ENCODE data around the gene ARHGDIG. TPM values are rescaled to one million over a fixed set of nuclear protein-coding genes. Genes with fewer than 3 reads are reported as not detected.

ARHGDIG gene
- polyA plus RNA-seq, 3 donors, result not detected

DNA sequence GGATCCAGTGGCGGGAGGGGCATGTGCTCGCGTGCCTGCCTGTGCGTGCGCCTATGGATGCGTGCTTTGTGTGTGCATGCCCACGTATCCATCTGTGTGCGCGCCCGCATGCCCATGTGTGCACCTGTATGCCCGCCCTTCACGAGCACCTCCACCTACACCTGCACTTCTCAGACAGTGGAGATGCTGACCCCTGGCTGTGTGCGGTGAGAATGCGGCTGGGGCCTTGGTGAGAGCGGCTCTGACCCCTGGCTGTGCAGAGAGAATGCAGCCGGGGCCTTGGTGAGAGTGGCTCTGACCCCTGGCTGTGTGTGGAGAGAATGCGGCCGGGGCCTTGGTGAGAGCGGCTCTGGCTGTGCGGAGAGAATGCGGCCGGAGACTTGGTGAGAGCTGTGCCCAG is 38.2 kb downstream of the ARHGDIG start:
- peak overlapping the region in 1 of 7 donors; percentile 15 for H3K27ac Mint-ChIP-seq
- peaks cover 6% of the 10 kb centered on the region for H3K4me1 Mint-ChIP-seq
- H4K20me1 ChIP-seq (ENCODE audit: insufficient read depth, low read length), result peaks cover 73% of the 10 kb centered on the region
- H3K9ac ChIP-seq (ENCODE audit: insufficient read depth, low read length, poor library complexity, severe bottlenecking), result no peak overlapping the region
- 95% methylated on average over 21 of the region's 22 CpGs for WGBS (ENCODE audit: insufficient coverage)
- no peaks in the 10 kb centered on the region for H3K27me3 Mint-ChIP-seq (ENCODE audit: low read depth in 3 of 3)
- TF ChIP-seq, protein P1, sequence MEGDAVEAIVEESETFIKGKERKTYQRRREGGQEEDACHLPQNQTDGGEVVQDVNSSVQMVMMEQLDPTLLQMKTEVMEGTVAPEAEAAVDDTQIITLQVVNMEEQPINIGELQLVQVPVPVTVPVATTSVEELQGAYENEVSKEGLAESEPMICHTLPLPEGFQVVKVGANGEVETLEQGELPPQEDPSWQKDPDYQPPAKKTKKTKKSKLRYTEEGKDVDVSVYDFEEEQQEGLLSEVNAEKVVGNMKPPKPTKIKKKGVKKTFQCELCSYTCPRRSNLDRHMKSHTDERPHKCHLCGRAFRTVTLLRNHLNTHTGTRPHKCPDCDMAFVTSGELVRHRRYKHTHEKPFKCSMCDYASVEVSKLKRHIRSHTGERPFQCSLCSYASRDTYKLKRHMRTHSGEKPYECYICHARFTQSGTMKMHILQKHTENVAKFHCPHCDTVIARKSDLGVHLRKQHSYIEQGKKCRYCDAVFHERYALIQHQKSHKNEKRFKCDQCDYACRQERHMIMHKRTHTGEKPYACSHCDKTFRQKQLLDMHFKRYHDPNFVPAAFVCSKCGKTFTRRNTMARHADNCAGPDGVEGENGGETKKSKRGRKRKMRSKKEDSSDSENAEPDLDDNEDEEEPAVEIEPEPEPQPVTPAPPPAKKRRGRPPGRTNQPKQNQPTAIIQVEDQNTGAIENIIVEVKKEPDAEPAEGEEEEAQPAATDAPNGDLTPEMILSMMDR (IDR thresholded peaks at IDR 0.05), result no peak
- intact Hi-C loops (cut with micrococcal nuclease), result no loop called here
- H3K27me3 ChIP-seq (ENCODE audit: control insufficient read depth in 2 of 2, insufficient read depth in 2 of 2, low read length in 2 of 2), result no peaks in the 10 kb centered on the region
- H3K9me3 Mint-ChIP-seq, result no peaks in the 10 kb centered on the region
- no peak overlapping the region for H3K27ac ChIP-seq (ENCODE audit: low read depth in 1 of 2, low read length in 2 of 2)
- no peak overlapping the region for H3K4me3 ChIP-seq (replicated peaks in 1 of 3; ENCODE audit: low read depth in 2 of 3, low read length in 3 of 3)
- no peak overlapping the region for H2AFZ ChIP-seq (ENCODE audit: insufficient read depth, low read depth, low read length, poor library complexity, severe bottlenecking)
- H3K4me3 Mint-ChIP-seq, result no peak overlapping the region
- H3K9me3 ChIP-seq (replicated peaks in 1 of 2; ENCODE audit: control insufficient read depth in 1 of 2, insufficient read depth in 1 of 2, low read length in 2 of 2), result no peaks in the 10 kb centered on the region
- H3K4me1 ChIP-seq (ENCODE audit: control insufficient read depth in 1 of 2, insufficient read depth in 2 of 2, low read length in 2 of 2), result peaks cover 0 to under 1% of the 10 kb centered on the region in 2 donors
- DNase-seq, result no peak
- H3K4me2 ChIP-seq (replicated peaks; ENCODE audit: extremely low read depth, low read length, poor library complexity, severe bottlenecking), result no peak overlapping the region
- H3K36me3 ChIP-seq (replicated peaks in 1 of 2; ENCODE audit: control insufficient read depth in 1 of 2, insufficient read depth in 2 of 2, low read length in 2 of 2), result peaks cover 25 to 48% of the 10 kb centered on the region in 2 donors
- peaks cover 40 to 42% of the 10 kb centered on the region in 2 donors for H3K36me3 Mint-ChIP-seq
- H3K79me2 ChIP-seq (ENCODE audit: insufficient read depth, low read length), result peaks cover 89% of the 10 kb centered on the region

DNA sequence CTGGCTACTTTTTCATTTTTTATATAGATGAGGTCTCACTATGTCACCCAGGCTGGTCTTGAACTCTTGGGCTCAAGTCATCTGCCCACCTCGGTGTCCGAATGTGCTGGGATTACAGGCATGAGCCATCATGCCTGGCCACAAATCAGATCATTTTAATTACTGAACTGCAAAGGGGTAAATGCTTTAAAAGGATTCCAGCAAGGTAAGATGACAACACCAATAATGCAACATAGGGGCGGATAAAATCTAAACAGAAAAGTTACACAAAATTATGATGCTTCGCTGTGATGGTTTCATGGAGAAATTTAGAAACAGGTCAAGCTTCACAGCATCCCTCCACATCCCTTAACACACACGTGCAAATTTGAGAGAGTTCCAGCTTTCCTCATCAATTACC is 39.8 kb downstream of the ARHGDIG start:
- peaks cover 90% of the 10 kb centered on the region for H3K79me2 ChIP-seq (ENCODE audit: insufficient read depth, low read length)
- no peak overlapping the region for H3K27ac ChIP-seq (ENCODE audit: low read depth in 1 of 2, low read length in 2 of 2)
- H2AFZ ChIP-seq (ENCODE audit: insufficient read depth, low read depth, low read length, poor library complexity, severe bottlenecking), result no peak overlapping the region
- H4K20me1 ChIP-seq (ENCODE audit: insufficient read depth, low read length), result peaks cover 74% of the 10 kb centered on the region
- Mint-ChIP-seq H3K27ac (peak overlapping the region in 5 of 7 donors; percentile 1 to 37 (median 7)), H3K27me3 (ENCODE audit: low read depth in 3 of 3) (peaks cover 0 to under 1% (median 0%) of the 10 kb centered on the region in 3 donors), H3K4me3 (no peak overlapping the region), H3K36me3 (peaks cover 26 to 27% of the 10 kb centered on the region in 2 donors), H3K9me3 (no peaks in the 10 kb centered on the region), H3K4me1 (peaks cover 22% of the 10 kb centered on the region)
- H3K4me3 ChIP-seq (replicated peaks in 1 of 3; ENCODE audit: low read depth in 2 of 3, low read length in 3 of 3), result no peak overlapping the region
- peaks cover 14 to 16% of the 10 kb centered on the region in 2 donors for H3K4me1 ChIP-seq (ENCODE audit: control insufficient read depth in 1 of 2, insufficient read depth in 2 of 2, low read length in 2 of 2)
- no peaks in the 10 kb centered on the region for H3K27me3 ChIP-seq (ENCODE audit: control insufficient read depth in 2 of 2, insufficient read depth in 2 of 2, low read length in 2 of 2)
- TF ChIP-seq, protein P1 (IDR thresholded peaks at IDR 0.05), result no peak
- no peak overlapping the region for H3K9ac ChIP-seq (ENCODE audit: insufficient read depth, low read length, poor library complexity, severe bottlenecking)
- intact Hi-C loops (cut with micrococcal nuclease), result no loop called here
- peaks cover 13 to 33% of the 10 kb centered on the region in 2 donors for H3K36me3 ChIP-seq (replicated peaks in 1 of 2; ENCODE audit: control insufficient read depth in 1 of 2, insufficient read depth in 2 of 2, low read length in 2 of 2)
- DNase-seq, result no peak
- H3K9me3 ChIP-seq (replicated peaks in 1 of 2; ENCODE audit: control insufficient read depth in 1 of 2, insufficient read depth in 1 of 2, low read length in 2 of 2), result no peaks in the 10 kb centered on the region
- WGBS (ENCODE audit: insufficient coverage), result no CpG with 5 or more reads among the region's 5 CpGs
- no peak overlapping the region for H3K4me2 ChIP-seq (replicated peaks; ENCODE audit: extremely low read depth, low read length, poor library complexity, severe bottlenecking)

All from CD14-positive monocyte (primary cell).